ENCODE measurements around the gene MARK1.

DNA sequence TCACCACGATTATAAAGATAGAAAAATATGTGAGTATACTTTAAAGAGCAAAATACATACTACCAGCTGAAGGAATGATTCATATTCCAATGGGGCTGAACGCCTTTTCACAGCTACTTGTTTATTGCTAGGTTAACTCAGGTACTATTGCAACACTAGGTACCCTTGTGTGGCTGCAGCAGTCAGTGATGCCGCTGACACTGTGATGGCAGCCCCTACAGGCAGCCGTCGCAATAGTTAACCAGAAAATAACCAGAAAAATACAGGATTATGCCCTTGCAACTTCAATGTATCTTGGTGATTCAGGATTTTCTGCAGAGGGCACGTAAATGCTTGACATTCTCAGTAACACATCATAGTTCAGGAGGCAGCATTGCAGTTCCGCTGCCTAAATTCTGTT is 1.6 kb upstream of the MARK1 start:
- TF ChIP-seq SNRNP70 (optimal IDR thresholded peaks at IDR 0.05; ENCODE audit: low read depth, low read length): no peak
- no peak for TF ChIP-seq EZH2 (IDR thresholded peaks at IDR 0.05; ENCODE audit: borderline replicate concordance, low read depth, low read length)
- TF ChIP-seq FOXP1 (CRISPR knock-in tag; IDR thresholded peaks at IDR 0.05): no peak
- TF ChIP-seq POLR2AphosphoS5 (IDR thresholded peaks at IDR 0.05; ENCODE audit: control insufficient read depth, insufficient read depth, low read depth, low read length): no peak
- TF ChIP-seq, protein P1, sequence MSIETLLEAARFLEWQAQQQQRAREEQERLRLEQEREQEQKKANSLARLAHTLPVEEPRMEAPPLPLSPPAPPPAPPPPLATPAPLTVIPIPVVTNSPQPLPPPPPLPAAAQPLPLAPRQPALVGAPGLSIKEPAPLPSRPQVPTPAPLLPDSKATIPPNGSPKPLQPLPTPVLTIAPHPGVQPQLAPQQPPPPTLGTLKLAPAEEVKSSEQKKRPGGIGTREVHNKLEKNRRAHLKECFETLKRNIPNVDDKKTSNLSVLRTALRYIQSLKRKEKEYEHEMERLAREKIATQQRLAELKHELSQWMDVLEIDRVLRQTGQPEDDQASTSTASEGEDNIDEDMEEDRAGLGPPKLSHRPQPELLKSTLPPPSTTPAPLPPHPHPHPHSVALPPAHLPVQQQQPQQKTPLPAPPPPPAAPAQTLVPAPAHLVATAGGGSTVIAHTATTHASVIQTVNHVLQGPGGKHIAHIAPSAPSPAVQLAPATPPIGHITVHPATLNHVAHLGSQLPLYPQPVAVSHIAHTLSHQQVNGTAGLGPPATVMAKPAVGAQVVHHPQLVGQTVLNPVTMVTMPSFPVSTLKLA (conservative IDR thresholded peaks at IDR 0.05): no peak
- TF ChIP-seq WHSC1 (IDR thresholded peaks at IDR 0.05; ENCODE audit: low read length): no peak
- TF ChIP-seq, protein P2, sequence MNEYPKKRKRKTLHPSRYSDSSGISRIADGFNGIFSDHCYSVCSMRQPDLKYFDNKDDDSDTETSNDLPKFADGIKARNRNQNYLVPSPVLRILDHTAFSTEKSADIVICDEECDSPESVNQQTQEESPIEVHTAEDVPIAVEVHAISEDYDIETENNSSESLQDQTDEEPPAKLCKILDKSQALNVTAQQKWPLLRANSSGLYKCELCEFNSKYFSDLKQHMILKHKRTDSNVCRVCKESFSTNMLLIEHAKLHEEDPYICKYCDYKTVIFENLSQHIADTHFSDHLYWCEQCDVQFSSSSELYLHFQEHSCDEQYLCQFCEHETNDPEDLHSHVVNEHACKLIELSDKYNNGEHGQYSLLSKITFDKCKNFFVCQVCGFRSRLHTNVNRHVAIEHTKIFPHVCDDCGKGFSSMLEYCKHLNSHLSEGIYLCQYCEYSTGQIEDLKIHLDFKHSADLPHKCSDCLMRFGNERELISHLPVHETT (CRISPR knock-in tag; conservative IDR thresholded peaks at IDR 0.05 in 1 of 2, IDR thresholded peaks at IDR 0.05 in 1 of 2): no peak
- no peak for TF ChIP-seq EHMT2 (IDR thresholded peaks at IDR 0.05)
- TF ChIP-seq NFXL1 (CRISPR knock-in tag; IDR thresholded peaks at IDR 0.05): no peak

Data from K562 (cell line).